RWPE2 (cell line): ENCODE results near the gene SLFN12.
"Not testable (repeated sequence)": the region's sequence is repeated elsewhere in the genome, so short reads cannot be mapped to it uniquely, and the experiment has no call there.

ENCODE experiments used
- ATAC-seq: fragments of 200-7000 bp; cut with Tn5 transposase; 3 replicates; pipeline ENCODE4 v1.9.1; 2021; ENCODE audit warnings: low read depth
- DNase-seq: peaks from one replicate; pipeline ENCODE4 v3.0.0-alpha.2; 2020; ENCODE audit warnings: low spot score
- H3K27ac ChIP-seq: fragments of 450-650 bp; 2 replicates; pipeline ENCODE4 v1.5.1; 2017; ENCODE audit warnings: mild to moderate bottlenecking; ENCODE audit not compliant: poor library complexity, severe bottlenecking
- H3K27me3 ChIP-seq: fragments of 250-450 bp; sonication (Bioruptor Pico); 2 replicates; pipeline ENCODE4 v1.5.1; 2021; ENCODE audit warnings: mild to moderate bottlenecking, moderate library complexity; ENCODE audit not compliant: insufficient read depth, poor library complexity, severe bottlenecking
- H3K36me3 ChIP-seq: fragments of 250-450 bp; sonication (Bioruptor Pico); 2 replicates; pipeline ENCODE4 v1.5.1; 2020; ENCODE audit warnings: low read depth, mild to moderate bottlenecking, moderate library complexity
- H3K4me1 ChIP-seq: fragments of 250-450 bp; sonication (Bioruptor Pico); 2 replicates; pipeline ENCODE4 v1.5.1; 2021; ENCODE audit warnings: mild to moderate bottlenecking, moderate library complexity; ENCODE audit not compliant: insufficient read depth, poor library complexity, severe bottlenecking
- H3K4me3 ChIP-seq: fragments of 250-450 bp; sonication (Bioruptor Pico); 2 replicates; pipeline ENCODE4 v1.5.1; 2021; ENCODE audit warnings: mild to moderate bottlenecking, moderate library complexity; ENCODE audit not compliant: severe bottlenecking
- H3K9me3 ChIP-seq: fragments of 250-450 bp; sonication (Bioruptor Pico); 2 replicates; pipeline ENCODE4 v1.5.1; 2021; ENCODE audit warnings: mild to moderate bottlenecking, moderate library complexity; ENCODE audit not compliant: severe bottlenecking
- CTCF ChIP-seq: fragments of 450-650 bp; IDR thresholded peaks from one replicate; pipeline ENCODE4 v1.5.1; 2017; ENCODE audit warnings: mild to moderate bottlenecking, moderate library complexity; ENCODE audit not compliant: poor library complexity, severe bottlenecking

Gene SLFN12

GRCh38 chr17:35467824-35468223, 35.5 kb upstream of the SLFN12 start:
- Histone ChIP-seq H3K27ac (no peak overlapping the region), H3K4me3 (no peak overlapping the region), H3K9me3 (no peaks in the 10 kb centered on the region), H3K36me3 (no peaks in the 10 kb centered on the region), H3K27me3 (peaks cover 19% of the 10 kb centered on the region), H3K4me1 (no peaks in the 10 kb centered on the region)
- DNase-seq (no peak), ATAC-seq (no peak)
- no peak for TF ChIP-seq CTCF

- H3K4me1 ChIP-seq, result no peaks in the 10 kb centered on the region
- no peak overlapping the region for H3K27ac ChIP-seq
- DNase-seq (peak; percentile 73), ATAC-seq (peak; percentile 96)
- H3K36me3 ChIP-seq, result no peaks in the 10 kb centered on the region
- H3K4me3 ChIP-seq, result peak overlapping the region; percentile 10
- H3K9me3 ChIP-seq, result no peaks in the 10 kb centered on the region
- TF ChIP-seq CTCF, result no peak
- H3K27me3 ChIP-seq, result peaks cover 65% of the 10 kb centered on the region
Observed at GRCh38 chr17:35460354-35460851, 28.1 kb upstream of the SLFN12 start.

GRCh38 chr17:35454035-35454434, 21.7 kb upstream of the SLFN12 start:
- not testable (repeated sequence) for ATAC-seq, H3K4me3 ChIP-seq, DNase-seq, H3K27ac ChIP-seq, H3K4me1 ChIP-seq, H3K36me3 ChIP-seq, H3K9me3 ChIP-seq
- peaks cover 62% of the 10 kb centered on the region for H3K27me3 ChIP-seq

GRCh38 chr17:35453171-35453570, 20.9 kb upstream of the SLFN12 start:
- Histone ChIP-seq H3K9me3 (no peaks in the 10 kb centered on the region), H3K36me3 (no peaks in the 10 kb centered on the region), H3K27ac (no peak overlapping the region), H3K4me1 (no peaks in the 10 kb centered on the region), H3K4me3 (no peak overlapping the region), H3K27me3 (peaks cover 62% of the 10 kb centered on the region)
- no peak for ATAC-seq
- no peak for TF ChIP-seq CTCF
- no peak for DNase-seq

GRCh38 chr17:35449371-35449931, 17.2 kb upstream of the SLFN12 start:
- H3K27me3 ChIP-seq, result peaks cover 53% of the 10 kb centered on the region
- DNase-seq (no peak), ATAC-seq (no peak)
- H3K27ac ChIP-seq, result no peak overlapping the region
- TF ChIP-seq CTCF, result no peak
- H3K9me3 ChIP-seq, result no peaks in the 10 kb centered on the region
- H3K4me1 ChIP-seq, result no peaks in the 10 kb centered on the region
- H3K36me3 ChIP-seq, result no peaks in the 10 kb centered on the region
- no peak overlapping the region for H3K4me3 ChIP-seq
